NCI-H748 (cell line): ENCODE results near the gene NBPF4.
"Not testable (repeated sequence)": the region's sequence is repeated elsewhere in the genome, so short reads cannot be mapped to it uniquely, and the experiment has no call there.

Source experiments
- DNase-seq: peaks from one replicate; lab custom pipeline; 2025; ENCODE audit not compliant: unreplicated experiment; lab: John Stamatoyannopoulos, UW

Gene NBPF4

GRCh38 chr1:108243976-108244375 is at the start of gene NBPF4:
Gene NBPF4, minus strand, starts transcription at chr1:108244076. Its CDS starts 315 bp downstream, at chr1:108243761.
- DNase-seq, result not testable (repeated sequence)

- DNase-seq, result not testable (repeated sequence)
These were observed 38.8 kb upstream of the NBPF4 start for GRCh38 chr1:108282528-108283257.

GRCh38 chr1:108272485-108273327 is 28.8 kb upstream of the NBPF4 start:
- not testable (repeated sequence) for DNase-seq

GRCh38 chr1:108267097-108267496 is 23.2 kb upstream of the NBPF4 start:
- not testable (repeated sequence) for DNase-seq

GRCh38 chr1:108261967-108262366 is 18.1 kb upstream of the NBPF4 start:
- not testable (repeated sequence) for DNase-seq

GRCh38 chr1:108261519-108261918 is 17.6 kb upstream of the NBPF4 start:
- DNase-seq, result not testable (repeated sequence)

- DNase-seq, result not testable (repeated sequence)
These were observed 16.8 kb upstream of the NBPF4 start for GRCh38 chr1:108260578-108261259.

- not testable (repeated sequence) for DNase-seq
These were observed 11.6 kb upstream of the NBPF4 start for GRCh38 chr1:108255426-108255825.

- DNase-seq, result not testable (repeated sequence)
These were observed 4.5 kb downstream of the NBPF4 start for GRCh38 chr1:108239426-108239825.

- not testable (repeated sequence) for DNase-seq
These were observed 8.6 kb downstream of the NBPF4 start for GRCh38 chr1:108235308-108235707.

- DNase-seq, result not testable (repeated sequence)
These were observed 11.7 kb downstream of the NBPF4 start for GRCh38 chr1:108232183-108232582.

- not testable (repeated sequence) for DNase-seq
These were observed 13.9 kb downstream of the NBPF4 start for GRCh38 chr1:108229976-108230375.

- DNase-seq, result not testable (repeated sequence)
These were observed 16.1 kb downstream of the NBPF4 start for GRCh38 chr1:108227772-108228171.

GRCh38 chr1:108226855-108227254 is 17.0 kb downstream of the NBPF4 start:
- DNase-seq, result not testable (repeated sequence)

GRCh38 chr1:108223226-108223625 is 20.6 kb downstream of the NBPF4 start:
- DNase-seq, result not testable (repeated sequence)

- not testable (repeated sequence) for DNase-seq
These were observed 26.2 kb downstream of the NBPF4 start for GRCh38 chr1:108217515-108218174.

- not testable (repeated sequence) for DNase-seq
These were observed 26.9 kb downstream of the NBPF4 start for GRCh38 chr1:108217007-108217406.

GRCh38 chr1:108216028-108216890 is 27.6 kb downstream of the NBPF4 start:
- not testable (repeated sequence) for DNase-seq

- peak; percentile 49 for DNase-seq
These were observed 29.0 kb downstream of the NBPF4 start for GRCh38 chr1:108214641-108215465.
